Purkinje cell (primary cell): Measurements from ENCODE around the gene SELE. TPM values are rescaled to one million over a fixed set of nuclear protein-coding genes. Genes with fewer than 3 reads are reported as not detected.

Source experiments
- polyA plus RNA-seq: library from polyadenylated mRNA; unstranded; fragments of >200 nt; fragmentation: Nextera tagmentation; gene quantifications from 2 replicates; pipeline ENCODE4 v1.2.1, GENCODE V29; 2014

The SELE gene, protein sequence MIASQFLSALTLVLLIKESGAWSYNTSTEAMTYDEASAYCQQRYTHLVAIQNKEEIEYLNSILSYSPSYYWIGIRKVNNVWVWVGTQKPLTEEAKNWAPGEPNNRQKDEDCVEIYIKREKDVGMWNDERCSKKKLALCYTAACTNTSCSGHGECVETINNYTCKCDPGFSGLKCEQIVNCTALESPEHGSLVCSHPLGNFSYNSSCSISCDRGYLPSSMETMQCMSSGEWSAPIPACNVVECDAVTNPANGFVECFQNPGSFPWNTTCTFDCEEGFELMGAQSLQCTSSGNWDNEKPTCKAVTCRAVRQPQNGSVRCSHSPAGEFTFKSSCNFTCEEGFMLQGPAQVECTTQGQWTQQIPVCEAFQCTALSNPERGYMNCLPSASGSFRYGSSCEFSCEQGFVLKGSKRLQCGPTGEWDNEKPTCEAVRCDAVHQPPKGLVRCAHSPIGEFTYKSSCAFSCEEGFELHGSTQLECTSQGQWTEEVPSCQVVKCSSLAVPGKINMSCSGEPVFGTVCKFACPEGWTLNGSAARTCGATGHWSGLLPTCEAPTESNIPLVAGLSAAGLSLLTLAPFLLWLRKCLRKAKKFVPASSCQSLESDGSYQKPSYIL
- polyA plus RNA-seq = not detected in 2 replicates

DNA sequence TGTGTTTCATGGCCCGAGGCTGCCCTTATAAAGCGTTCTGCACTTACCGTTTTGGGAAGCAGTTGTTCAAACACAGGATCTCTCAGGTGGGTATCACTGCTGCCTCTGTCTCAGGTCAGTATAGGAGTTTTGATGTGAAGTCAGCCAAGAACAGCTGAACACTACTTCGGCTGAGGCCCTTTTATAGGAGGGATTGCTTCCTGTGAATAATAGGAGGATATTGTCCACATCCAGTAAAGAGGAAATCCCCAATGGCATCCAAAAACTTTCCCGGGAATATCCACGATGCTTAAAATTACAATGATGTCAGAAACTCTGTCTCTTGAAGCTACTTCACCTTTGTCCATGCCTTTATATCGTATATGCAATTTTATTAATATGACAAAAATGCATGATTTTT lies at the start of gene SELE:
Gene SELE, minus strand, starts transcription at position 156 of the 400 bp plus-strand sequence. CDS start 467 bp downstream, outside the sequence.

DNA sequence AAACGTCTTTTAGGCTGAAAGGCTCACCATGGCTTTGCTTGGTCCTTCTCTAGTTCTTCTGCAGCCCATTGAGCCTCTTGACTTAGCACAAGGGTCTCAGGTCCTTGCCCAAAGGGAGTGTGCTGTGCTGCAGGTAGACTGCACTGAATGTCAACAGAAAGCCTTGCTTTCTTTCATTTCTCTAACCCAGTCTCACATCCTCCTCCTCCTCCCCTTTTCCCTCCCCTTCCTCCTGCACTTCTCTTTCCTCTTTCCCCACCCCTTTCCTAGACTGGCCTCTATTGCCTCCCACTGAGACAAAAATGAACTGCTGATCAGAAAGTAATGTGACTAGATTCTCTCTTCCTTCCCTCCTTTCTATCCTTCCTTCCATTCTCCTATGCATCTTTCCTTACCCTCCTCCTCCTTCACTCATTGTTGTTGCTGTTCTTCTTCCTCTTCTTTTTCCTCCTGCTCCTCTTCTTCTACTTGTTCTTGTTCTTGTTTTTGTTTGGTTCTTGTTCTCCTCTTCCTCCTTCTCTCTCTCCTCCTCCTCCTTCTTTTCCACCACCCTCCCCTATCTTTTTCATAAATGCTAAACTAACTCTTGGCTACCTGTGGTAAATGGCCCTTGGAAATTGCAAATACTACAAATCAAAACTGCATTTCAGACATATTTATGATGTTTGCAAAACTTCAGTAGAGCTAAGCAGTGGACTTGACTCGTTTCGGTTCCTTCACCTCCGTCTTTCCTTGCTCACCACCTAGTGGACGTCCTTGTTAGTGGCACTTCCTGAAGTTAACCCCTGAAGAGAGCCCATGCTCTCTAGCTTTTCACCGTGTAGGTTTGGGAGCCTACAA lies 22.2 kb downstream of the SELE start, which contains the start of gene SELL:
Gene SELL, minus strand, starts transcription at position 152 of the 840 bp plus-strand sequence. Its CDS starts 122 bp downstream, at position 30.

Other genes starting within 250 kb of the SELE start
- 62.1 and 67.6 TPM in 2 replicates for gene SLC19A2, start 248.1 kb downstream of the SELE start, polyA plus RNA-seq
- gene F5, start 147.6 kb downstream of the SELE start, polyA plus RNA-seq = 0.07 and 1.4 TPM in 2 replicates
- gene SELP, start 104.0 kb downstream of the SELE start, polyA plus RNA-seq = not detected in 2 replicates
- gene SELL, start 22.5 kb downstream of the SELE start, polyA plus RNA-seq = not detected in 2 replicates
- 9.6 and 24.4 TPM in 2 replicates for gene METTL18, start 60.8 kb upstream of the SELE start, polyA plus RNA-seq
- gene SCYL3, start 159.8 kb upstream of the SELE start, polyA plus RNA-seq = 3.8 and 5.2 TPM in 2 replicates